HUES64 (cell line): Measurements from ENCODE around the gene PADI1.

Source experiments
- H3K27ac ChIP-seq: 2 replicates; pipeline ENCODE4 v1.7.0; 2013; ENCODE audit warnings: low read depth, low read length, inconsistent platforms
- H3K27me3 ChIP-seq: 2 replicates; pipeline ENCODE4 v1.6.1; 2013; ENCODE audit warnings: mild to moderate bottlenecking, low read length; ENCODE audit not compliant: insufficient read depth
- H3K36me3 ChIP-seq: 2 replicates; pipeline ENCODE4 v1.6.1; 2013; ENCODE audit warnings: mild to moderate bottlenecking, low read length; ENCODE audit not compliant: insufficient read depth
- H3K4me1 ChIP-seq: 2 replicates; pipeline ENCODE4 v1.6.1; 2013; ENCODE audit warnings: mild to moderate bottlenecking, low read length, moderate library complexity; ENCODE audit not compliant: insufficient read depth
- H3K4me3 ChIP-seq: 2 replicates; pipeline ENCODE4 v1.5.1; 2013; ENCODE audit warnings: mild to moderate bottlenecking, low read length, moderate library complexity
- H3K9ac ChIP-seq: 2 replicates; pipeline ENCODE4 v1.6.1; 2013; ENCODE audit warnings: mild to moderate bottlenecking, low read depth, low read length
- H3K9me3 ChIP-seq: 2 replicates; pipeline ENCODE4 v1.6.1; 2013; ENCODE audit warnings: low read depth, low read length; ENCODE audit not compliant: insufficient read depth
- WGBS: fragments of 150-250, 120-280 bp; methylation state at CpG from one replicate; pipeline ENCODE4 v1.1.7; 2013; ENCODE audit warnings: missing lambda C conversion rate; 5-methylcytosine and 5-hydroxymethylcytosine counted together

The PADI1 gene

DNA sequence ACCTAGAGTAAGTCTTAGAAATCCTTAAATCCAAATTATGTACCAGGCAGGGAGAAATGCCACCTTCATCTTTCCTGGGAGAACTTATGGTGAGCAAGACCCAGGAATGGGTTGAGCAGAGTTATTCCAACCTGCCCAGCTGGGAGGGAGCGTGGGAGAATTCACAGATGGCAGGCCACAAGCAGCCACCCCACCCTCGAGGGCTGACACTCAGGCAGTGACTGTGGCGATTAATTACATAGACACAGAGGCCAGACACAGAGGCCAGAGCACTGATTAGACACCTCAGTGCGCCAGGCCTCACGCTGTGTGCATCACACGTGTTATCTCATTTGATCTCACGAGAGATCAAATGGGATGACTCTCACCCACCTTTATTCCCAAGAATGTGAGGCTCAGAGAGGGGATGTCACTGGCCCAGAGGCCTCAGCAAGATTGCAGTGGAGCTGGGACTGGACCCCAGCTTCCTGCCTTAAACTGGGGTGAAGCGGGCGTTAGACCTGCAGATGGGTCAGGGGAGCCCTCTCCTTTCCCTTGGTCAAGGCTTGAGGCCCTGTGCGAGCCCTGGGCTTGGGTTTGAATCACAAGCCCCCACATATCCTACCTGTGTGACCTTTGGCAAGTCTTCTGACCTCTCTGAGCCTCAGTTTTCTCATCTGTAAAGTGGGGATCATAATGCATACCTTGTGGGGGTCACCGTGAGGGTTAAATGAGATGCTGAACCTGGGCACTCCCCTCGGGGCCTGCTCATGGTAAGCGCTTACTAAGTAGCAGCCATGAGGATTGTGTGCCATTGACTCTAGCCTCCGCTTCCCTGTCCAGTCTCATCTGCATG lies 74.3 kb downstream of the PADI1 start:
- Histone ChIP-seq H3K9me3 (no peaks in the 10 kb centered on the region), H3K9ac (no peak overlapping the region), H3K4me1 (no peaks in the 10 kb centered on the region), H3K4me3 (no peak overlapping the region), H3K27me3 (no peaks in the 10 kb centered on the region), H3K27ac (no peak overlapping the region), H3K36me3 (no peaks in the 10 kb centered on the region)
- 91% methylated on average over 14 of the region's 14 CpGs for WGBS

DNA sequence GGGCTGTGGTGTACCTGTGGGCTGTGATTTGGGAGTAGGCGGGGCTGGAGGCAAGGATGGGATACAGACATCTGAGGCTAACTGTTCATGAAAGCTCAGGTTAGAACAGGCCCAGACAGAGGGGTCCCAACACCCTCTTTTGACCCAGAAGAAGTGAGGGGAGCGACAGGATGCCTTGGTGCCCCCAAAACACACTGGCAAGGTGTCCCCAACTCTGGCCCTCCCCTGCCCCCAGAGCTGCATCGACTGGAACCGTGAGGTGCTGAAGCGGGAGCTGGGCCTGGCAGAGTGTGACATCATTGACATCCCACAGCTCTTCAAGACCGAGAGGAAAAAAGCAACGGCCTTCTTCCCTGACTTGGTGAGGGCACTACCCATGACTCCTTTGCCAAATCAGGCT lies 75.5 kb downstream of the PADI1 start:
- Histone ChIP-seq H3K4me1 (no peaks in the 10 kb centered on the region), H3K4me3 (no peak overlapping the region), H3K27me3 (no peaks in the 10 kb centered on the region), H3K9me3 (no peaks in the 10 kb centered on the region), H3K36me3 (no peaks in the 10 kb centered on the region), H3K9ac (no peak overlapping the region), H3K27ac (no peak overlapping the region)
- WGBS: 90% methylated on average over 7 of the region's 7 CpGs

DNA sequence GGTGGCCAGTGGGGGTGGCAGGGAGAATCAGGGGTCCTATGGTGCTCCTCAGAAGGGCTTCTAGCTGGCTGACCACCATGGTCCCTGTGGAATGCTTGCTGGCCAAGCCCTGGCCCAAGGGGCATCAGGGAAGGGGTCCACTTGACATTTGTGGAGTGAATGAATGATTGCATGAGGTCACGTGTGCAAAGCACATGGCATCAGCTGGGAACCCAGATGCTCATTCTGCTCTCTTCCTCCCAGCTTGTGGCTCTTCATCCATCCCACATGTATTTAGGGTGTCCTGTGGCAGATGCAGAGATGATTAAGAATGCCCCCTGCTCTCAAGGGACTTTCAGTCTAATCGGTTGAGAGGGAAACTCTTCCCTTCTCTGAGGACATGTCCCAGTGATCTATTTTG lies 76.0 kb downstream of the PADI1 start:
- WGBS: 100% methylated on average over 2 of the region's 2 CpGs
- H3K9ac ChIP-seq: no peak overlapping the region
- no peaks in the 10 kb centered on the region for H3K36me3 ChIP-seq
- H3K27me3 ChIP-seq: no peaks in the 10 kb centered on the region
- H3K9me3 ChIP-seq: no peaks in the 10 kb centered on the region
- H3K27ac ChIP-seq: no peak overlapping the region
- H3K4me3 ChIP-seq: no peak overlapping the region
- no peaks in the 10 kb centered on the region for H3K4me1 ChIP-seq

DNA sequence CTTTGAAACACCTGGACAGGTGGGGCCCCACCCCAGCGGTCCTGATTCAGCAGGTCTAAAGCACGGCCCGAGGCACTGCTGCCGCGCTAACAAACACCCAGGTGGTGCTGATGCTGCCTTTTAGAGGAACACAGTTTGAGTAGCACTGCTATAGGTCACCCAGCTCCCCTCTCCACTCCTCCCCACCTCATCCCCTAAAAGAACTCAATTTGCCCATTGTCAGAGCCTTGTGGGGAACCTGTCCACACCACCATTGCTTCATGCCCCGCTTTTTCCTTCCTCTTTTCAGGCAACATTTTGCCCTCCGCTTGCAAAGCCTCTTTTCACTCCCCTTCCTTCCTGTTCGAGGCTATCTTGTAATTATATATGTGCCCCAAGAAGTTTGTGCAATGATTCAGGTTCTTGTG lies 76.8 kb downstream of the PADI1 start:
- H3K9me3 ChIP-seq: no peaks in the 10 kb centered on the region
- H3K36me3 ChIP-seq: no peaks in the 10 kb centered on the region
- H3K4me3 ChIP-seq: no peak overlapping the region
- H3K9ac ChIP-seq: no peak overlapping the region
- H3K27ac ChIP-seq: no peak overlapping the region
- WGBS: 87% methylated on average over 8 of the region's 8 CpGs
- no peaks in the 10 kb centered on the region for H3K4me1 ChIP-seq
- H3K27me3 ChIP-seq: no peaks in the 10 kb centered on the region

DNA sequence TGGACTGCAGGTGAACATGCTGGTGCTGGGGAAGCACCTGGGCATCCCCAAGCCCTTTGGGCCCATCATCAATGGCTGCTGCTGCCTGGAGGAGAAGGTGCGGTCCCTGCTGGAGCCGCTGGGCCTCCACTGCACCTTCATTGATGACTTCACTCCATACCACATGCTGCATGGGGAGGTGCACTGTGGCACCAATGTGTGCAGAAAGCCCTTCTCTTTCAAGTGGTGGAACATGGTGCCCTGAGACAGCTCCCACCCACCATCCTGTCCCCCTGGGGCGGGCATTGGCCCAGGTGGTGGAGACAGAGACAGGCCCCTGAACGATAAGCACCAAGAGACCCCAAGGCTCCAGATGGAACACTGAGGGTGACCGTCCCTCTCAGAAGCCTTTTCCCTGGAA lies 77.9 kb downstream of the PADI1 start:
- 94% methylated on average over 5 of the region's 5 CpGs for WGBS
- Histone ChIP-seq H3K9ac (no peak overlapping the region), H3K27me3 (no peaks in the 10 kb centered on the region), H3K27ac (no peak overlapping the region), H3K4me1 (no peaks in the 10 kb centered on the region), H3K4me3 (no peak overlapping the region), H3K9me3 (no peaks in the 10 kb centered on the region), H3K36me3 (no peaks in the 10 kb centered on the region)

DNA sequence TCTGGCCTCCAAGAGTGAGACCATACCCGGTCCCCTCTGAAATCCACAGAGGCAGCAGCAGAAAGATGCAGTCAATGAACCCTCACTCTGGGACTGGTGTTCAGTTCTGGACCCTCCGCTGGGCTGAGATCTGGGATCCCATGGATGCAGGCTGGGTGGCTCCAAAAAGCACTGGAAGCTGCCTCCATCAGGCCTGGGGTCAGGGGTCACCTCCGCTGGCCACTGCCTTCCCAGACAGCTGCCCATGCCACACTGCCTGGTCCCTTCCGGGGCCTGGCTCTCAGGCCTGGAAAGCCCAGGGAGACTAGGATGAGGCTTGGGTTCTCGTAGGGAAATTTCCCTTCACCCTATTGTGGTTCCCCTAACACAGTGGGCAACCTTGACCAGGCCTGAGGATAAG lies 81.7 kb downstream of the PADI1 start:
- H3K4me1 ChIP-seq: no peaks in the 10 kb centered on the region
- no peak overlapping the region for H3K9ac ChIP-seq
- no peak overlapping the region for H3K27ac ChIP-seq
- no peaks in the 10 kb centered on the region for H3K9me3 ChIP-seq
- WGBS: 86% methylated on average over 5 of the region's 5 CpGs
- H3K4me3 ChIP-seq: no peak overlapping the region
- no peaks in the 10 kb centered on the region for H3K36me3 ChIP-seq
- no peaks in the 10 kb centered on the region for H3K27me3 ChIP-seq

DNA sequence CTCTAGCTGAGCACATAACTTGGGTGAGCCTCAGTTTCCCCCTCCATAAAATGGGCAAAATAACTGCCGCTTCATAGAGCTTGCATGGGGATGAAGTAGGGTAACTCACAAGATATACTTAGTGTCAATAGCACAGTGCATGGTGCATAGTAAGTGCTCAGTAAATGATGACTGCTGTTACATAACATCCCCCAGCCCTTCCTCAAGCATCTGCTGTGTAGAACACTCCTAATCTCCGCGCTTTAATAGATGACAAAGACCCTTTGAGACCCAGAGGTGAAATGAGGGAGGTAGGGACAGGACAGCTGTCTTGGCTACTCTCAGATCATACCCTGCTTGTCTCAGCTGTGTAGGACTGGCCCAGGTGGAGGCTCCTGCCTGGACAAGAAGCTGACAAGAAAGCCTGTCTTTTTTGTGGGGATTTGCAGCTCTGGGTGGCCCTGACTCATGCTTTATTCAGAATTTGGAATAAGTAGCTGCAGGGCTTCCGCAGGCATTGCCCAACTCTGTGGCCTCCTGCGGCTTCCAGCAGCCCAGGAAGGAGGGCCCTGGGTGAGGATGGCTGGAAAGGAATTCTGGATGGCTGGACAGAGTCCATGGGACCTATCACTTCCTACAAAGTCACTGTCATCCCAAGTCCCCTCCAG lies 82.3 kb downstream of the PADI1 start:
- Histone ChIP-seq H3K4me1 (no peaks in the 10 kb centered on the region), H3K4me3 (no peak overlapping the region), H3K36me3 (no peaks in the 10 kb centered on the region), H3K27me3 (no peaks in the 10 kb centered on the region), H3K9me3 (no peaks in the 10 kb centered on the region), H3K27ac (no peak overlapping the region), H3K9ac (no peak overlapping the region)
- 85% methylated on average over 5 of the region's 5 CpGs for WGBS

DNA sequence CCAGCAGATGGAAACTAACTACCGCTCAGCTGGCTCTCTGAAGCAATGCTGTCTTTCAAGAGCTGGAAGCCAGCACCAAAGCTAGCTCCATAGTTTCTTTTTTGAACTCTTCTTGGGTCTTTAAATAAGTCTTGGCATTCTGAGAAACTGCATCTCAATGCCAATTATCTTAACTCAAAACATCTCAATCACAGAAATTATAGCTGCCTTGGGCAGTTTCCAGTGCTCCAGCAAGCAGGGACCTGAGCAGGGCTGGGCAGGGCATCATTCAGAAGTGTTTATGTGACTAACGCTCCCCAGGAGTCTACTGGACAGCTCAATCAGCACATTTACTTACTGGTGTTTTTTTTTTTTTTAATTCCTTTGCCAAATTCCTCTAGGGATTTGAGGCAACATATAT lies 84.8 kb downstream of the PADI1 start:
- H3K36me3 ChIP-seq: no peaks in the 10 kb centered on the region
- H3K4me1 ChIP-seq: no peaks in the 10 kb centered on the region
- WGBS: 88% methylated on average over 2 of the region's 2 CpGs
- H3K9ac ChIP-seq: no peak overlapping the region
- no peak overlapping the region for H3K27ac ChIP-seq
- H3K9me3 ChIP-seq: no peaks in the 10 kb centered on the region
- H3K4me3 ChIP-seq: no peak overlapping the region
- H3K27me3 ChIP-seq: no peaks in the 10 kb centered on the region

DNA sequence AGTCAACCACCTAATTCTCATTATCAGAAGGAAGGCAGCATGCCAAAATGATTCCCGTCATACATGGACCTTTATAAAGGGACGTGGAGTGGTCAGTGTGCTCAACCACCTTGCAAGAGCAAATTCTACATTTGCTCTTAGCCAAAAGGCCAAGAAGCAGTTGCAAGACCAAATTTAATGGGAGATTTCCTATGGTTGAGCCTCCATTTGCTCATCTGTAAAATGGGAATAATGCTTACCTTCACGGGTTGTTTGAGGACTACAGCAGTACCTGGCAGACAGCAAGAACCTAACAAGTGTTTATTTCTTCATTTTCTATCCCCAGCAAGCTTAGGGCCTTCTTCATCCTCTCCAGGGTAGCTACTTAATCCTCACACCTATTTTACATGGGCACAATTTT lies 85.6 kb downstream of the PADI1 start:
- no peak overlapping the region for H3K27ac ChIP-seq
- H3K4me1 ChIP-seq: no peaks in the 10 kb centered on the region
- no peak overlapping the region for H3K9ac ChIP-seq
- no peaks in the 10 kb centered on the region for H3K36me3 ChIP-seq
- no peak overlapping the region for H3K4me3 ChIP-seq
- H3K27me3 ChIP-seq: no peaks in the 10 kb centered on the region
- no peaks in the 10 kb centered on the region for H3K9me3 ChIP-seq
- WGBS: 98% methylated on average over 3 of the region's 3 CpGs

DNA sequence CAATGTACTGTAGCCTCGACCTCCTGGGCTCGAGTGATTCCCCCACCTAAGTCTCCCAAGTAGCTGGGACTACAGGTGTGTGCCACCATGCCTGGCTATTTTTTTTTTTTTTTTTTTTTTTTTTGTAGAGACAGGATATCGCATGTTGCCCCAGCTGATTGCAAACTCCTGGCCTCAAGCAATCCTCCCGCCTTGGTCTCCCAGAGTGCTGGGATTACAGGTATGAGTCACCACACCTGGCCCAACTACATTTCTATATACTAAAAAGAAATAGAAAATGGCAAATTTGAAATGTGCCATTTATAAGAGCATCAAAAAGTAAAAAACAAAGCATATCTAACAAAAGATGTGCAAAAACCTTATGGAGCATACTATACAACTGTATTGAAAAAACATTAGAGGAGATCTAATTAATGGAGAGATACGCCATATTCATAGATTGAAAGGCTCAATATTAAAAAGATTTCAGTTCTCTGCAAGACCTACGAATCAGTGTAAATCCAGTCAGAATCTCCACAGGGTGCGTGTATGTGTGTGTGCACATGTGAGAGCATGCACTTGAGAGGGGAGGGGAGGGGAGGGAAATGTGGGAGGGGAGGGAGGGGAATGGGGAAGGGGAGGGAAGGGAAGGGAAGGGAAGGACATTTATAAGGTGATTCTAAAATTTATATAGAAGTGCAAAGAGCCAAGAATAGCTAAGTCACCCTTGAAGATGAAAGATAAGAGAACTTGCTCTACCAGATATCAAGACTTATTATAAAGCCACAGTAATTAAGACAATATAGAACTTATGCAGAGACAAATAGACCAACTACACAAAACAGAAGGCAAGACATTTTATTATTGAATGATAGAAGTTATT lies 87.6 kb downstream of the PADI1 start:
- H3K36me3 ChIP-seq: no peaks in the 10 kb centered on the region
- no peaks in the 10 kb centered on the region for H3K27me3 ChIP-seq
- no peaks in the 10 kb centered on the region for H3K9me3 ChIP-seq
- H3K4me1 ChIP-seq: no peaks in the 10 kb centered on the region
- no peak overlapping the region for H3K9ac ChIP-seq
- 82% methylated on average over 7 of the region's 7 CpGs for WGBS
- no peak overlapping the region for H3K27ac ChIP-seq
- no peak overlapping the region for H3K4me3 ChIP-seq
